Measurements from ENCODE around the gene CFAP107. TPM values are rescaled to one million over a fixed set of nuclear protein-coding genes. Genes with fewer than 3 reads are reported as not detected.
"Not testable (repeated sequence)": the region's sequence is repeated elsewhere in the genome, so short reads cannot be mapped to it uniquely, and the experiment has no call there.

The CFAP107 gene, protein sequence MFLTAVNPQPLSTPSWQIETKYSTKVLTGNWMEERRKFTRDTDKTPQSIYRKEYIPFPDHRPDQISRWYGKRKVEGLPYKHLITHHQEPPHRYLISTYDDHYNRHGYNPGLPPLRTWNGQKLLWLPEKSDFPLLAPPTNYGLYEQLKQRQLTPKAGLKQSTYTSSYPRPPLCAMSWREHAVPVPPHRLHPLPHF
- not detected for total RNA-seq

DNA sequence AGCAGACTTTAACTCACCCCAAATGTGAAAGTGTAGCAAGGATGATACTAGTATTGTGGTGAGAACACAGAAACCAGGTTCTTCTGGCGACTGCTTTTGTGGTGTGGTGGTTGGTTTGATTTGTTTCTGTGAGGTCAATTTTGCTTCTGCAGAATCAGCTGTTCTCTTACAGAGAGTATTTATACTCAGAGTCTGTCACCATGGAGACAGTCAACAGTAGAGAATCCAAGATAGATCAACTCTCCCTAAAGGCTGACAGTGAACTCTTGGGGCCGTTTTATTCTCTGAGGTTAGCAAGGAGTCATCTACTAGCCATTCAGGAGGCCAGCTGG, at the start of gene CFAP107:
Gene CFAP107 (plus strand): TSS at position 209 of the 332 bp plus-strand sequence. CDS start 231 bp downstream, outside the sequence.
- DNase-seq = no peak

DNA sequence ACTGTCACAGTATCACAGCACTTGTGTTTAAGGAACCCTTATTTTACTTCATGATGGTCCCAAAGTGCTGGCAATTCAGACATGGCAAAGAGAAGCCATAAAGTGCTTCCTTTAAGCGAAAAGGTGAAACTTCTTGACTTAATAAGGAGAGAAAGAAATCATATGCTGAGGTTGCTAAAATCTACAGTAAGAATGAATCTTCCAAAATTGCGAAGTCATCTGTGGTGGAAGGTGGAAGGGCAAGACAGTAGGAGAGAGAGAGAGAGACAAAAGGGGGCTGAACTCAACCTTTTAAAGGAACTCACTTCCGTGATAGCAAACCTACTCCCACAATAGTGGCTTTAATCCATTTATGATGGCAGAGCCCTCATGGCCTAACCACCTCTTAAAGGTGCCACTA, 49.3 kb upstream of the CFAP107 start:
- DNase-seq = no peak

DNA sequence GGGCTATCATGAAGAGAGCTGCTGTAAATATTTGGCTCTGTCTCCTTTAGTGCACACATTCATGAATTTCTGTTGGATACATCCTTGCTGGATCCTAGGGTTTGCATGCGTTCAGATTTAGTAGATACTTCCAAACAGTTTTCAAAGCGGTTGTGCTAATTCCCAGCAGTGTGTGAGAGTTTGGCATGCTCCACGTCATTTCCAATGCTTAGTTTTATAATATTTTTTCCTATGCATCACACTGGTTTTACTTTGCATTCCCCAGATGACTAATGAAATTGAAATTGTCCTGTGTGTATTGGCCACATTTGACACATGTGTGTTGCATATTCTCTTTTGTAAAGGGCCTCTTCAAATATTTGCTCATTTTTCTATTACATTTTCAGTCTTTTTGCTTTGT, 48.6 kb upstream of the CFAP107 start:
- no peak for DNase-seq

DNA sequence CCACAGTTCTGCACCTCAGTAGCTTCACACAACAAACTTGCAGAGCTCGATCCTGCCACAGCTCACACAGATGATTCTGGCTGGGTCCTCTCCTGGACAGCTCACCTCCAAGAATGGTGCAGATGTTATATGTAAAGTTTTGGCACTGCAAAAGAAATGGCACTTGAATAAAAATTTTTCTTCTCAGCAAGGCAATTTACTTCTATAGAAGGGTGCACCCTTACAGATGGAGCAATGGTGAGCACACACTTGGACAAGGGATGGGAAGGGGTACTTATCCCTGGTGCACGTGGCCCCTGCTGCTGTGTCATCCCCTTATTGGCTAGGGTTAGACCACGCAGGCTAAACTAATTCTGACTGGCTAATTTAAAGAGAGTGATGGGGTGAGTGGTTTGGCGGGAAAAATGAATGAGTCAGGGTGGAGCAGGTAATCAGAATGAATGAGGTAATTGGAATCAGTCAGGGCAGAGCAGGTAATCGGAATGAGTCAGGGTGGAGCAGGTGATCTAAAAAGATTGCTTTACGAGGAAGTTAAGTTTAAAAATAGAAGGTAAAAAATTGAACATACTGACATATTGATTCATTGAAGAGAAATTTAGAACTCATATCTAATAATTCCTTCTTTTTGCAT, 42.1 kb upstream of the CFAP107 start:
- DNase-seq = no peak

DNA sequence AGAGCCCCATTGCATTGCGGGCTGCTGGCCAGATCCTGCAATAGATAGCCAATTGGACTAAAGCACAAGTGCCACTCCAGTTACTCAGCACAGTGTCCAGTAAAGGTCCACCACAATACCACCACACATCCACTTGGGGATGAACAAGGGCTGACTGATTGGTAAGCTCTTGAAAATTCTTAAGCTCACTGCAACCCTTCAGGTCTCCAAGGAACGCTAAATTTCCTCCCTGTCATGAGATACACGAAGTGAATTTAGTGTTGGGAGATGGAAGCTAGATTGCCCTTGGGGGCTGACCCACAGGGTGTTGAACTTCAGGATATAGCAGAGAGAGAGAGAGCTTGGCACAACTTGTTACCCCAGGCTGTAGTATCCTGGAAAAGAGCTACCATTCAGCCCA, 39.9 kb upstream of the CFAP107 start:
- DNase-seq = no peak

DNA sequence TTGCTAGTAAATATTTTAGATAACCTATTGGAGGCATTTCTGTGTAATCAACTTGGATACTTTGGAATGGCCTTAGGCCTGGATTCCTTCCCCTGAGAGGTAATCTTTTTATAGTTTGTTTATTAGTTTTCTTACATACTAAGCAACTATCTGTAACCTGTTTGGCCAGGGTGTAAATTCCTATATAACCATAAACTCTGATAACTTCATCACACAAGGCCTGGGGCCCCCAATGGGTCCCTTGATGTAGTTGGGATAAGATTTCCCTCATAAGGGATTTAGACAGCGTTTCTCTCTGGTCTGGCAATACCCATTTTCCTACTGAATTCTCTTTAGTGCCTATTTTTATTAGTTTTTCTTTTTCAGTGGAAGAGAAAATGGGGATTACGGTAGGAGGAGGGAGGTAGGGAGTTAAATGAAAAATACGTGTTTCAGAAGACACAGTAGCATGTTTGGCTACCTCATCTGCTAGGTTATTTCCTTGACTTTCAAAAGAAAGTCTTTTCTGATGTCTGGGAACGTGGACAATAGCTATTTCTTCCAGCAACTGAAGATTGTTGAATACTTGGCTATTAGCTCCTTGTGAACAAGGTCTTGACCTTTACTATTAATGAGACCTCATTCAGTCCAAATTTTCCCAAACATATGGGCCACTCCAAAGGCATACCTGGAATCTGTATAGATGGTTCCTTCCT, 37.5 kb upstream of the CFAP107 start:
- DNase-seq = no peak

DNA sequence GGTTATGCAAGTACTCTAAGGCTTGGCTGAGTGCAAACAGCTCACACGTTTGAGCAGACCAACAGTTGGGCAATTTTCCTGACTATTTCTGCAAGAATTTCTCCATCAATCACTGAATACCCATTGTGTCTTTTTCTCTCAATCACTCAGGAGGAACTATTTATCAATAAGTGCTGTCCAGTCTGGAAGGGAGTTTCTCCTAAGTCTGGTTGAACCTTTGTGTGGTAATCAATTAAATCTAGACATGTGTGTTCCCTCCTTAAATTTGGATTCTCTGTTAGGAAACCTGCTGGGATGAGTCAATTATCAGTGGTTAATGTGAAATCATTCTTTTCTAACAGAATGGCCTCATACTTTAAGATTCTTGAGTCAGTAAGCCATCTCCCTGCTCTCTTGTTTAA, 36.9 kb upstream of the CFAP107 start:
- DNase-seq = no peak

- DNase-seq = no peak
Observed at GRCh38 chr1:12709696-12710095, 36.3 kb upstream of the CFAP107 start.

- no peak for DNase-seq
Observed at GRCh38 chr1:12711536-12711935, 34.5 kb upstream of the CFAP107 start.

DNA sequence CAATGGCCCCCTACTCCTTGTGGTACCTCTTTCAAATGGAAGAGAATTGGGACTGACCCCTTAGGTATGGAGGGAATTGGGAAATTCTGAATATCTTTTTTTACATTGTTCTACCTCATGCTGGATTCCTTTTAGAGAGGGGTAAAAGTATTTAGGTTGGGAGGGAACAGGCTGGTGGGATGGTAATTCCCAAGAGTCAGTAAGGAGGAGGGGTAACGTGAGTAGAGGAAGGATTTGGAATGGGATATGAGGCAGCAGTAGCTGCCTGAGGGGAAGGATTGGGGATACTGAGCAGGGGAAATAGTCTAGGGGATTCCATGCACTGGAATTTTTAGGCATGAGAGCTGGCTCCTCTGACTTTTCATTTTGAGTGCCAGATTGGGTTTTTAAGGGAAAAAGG, 33.9 kb upstream of the CFAP107 start:
- no peak for DNase-seq

- DNase-seq = no peak
Observed at GRCh38 chr1:12712929-12713328, 33.1 kb upstream of the CFAP107 start.

GRCh38 chr1:12713651-12714050, 32.3 kb upstream of the CFAP107 start:
- DNase-seq = not testable (repeated sequence)

DNA sequence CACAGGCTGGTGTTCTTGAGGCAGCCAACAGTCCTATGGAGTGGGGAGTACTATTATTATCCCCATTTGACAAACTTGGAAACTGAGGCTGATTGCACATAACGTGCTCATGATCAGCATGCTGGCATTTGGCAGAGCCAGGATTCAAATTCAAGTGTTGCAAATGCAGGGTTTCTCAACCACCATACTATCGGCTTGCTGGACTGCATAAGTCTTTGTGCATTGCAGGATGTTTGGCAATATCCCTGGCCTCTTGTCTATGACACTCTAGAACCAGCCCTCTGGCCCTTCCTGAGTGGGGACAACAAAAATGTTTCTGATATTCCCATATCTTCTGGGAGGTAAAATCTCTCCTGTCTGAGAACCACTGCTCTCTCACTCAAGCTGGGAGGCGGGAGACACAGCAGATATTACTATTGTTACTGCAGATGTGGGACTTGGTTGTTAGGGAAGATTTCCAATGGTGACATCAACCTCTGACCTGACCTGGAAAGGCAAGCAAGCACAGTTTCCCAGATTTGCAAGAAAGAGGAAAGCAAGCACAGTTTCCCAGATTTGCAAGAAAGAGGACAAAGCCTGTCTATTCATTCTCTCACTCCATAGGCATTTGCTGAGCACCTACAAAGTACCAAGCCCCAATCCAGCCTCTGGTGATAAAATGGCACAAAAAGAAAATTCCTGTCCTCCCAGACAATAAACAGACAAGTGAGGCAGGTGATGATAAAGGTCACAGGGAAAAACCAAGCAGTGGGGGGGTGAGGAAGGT, 31.1 kb upstream of the CFAP107 start:
- DNase-seq = no peak

GRCh38 chr1:12715896-12716437, 30.0 kb upstream of the CFAP107 start, which contains the start of gene AADACL3:
Gene AADACL3, plus strand, starts transcription at chr1:12716110. Its CDS starts 67 bp downstream, at chr1:12716177.
- DNase-seq = no peak

DNA sequence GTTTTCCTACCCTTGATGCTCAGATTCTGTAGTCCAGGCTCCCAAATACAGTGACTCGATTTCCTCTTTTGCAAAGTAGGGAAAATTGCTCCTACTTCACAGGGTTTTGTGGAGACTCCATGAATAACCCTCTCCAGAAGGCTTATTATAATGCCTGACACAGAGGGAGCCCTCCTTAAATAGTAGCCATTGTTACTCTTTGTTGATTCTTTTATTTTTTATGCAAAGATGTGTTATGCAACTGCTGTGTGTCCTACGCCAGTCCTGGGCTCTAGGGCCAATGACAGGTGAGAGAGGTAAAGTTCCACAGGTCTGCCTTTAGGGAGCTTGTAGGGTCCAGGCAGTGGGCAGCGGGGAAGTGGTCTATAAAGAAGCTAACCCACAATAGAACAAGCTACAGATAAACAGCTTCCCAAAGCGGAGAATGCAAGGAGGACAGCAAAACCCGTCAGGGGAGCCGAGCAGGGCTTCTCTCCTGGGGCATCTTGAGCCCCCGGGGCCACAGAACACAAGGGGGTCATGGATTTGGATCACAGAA, 28.6 kb upstream of the CFAP107 start:
- no peak for DNase-seq

DNA sequence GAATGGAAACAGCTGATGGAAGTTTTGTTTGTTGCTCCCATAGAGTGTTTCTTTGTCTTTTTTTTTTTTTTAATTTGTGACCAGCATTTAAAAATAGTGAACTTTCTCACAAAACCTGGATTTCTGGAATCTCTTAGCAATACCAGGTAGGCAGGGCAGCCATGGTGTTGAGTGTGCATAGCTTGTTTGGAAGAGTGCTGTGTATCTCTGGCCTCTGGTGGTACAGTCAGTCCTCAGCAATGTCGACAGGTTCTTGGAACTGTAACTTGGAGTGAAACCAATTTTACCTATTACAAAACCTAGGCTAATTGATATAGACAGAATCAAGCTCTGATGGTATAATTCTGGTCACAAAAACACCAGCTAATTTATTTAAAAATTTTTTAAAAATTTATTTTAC, 23.4 kb upstream of the CFAP107 start:
- DNase-seq = no peak

DNA sequence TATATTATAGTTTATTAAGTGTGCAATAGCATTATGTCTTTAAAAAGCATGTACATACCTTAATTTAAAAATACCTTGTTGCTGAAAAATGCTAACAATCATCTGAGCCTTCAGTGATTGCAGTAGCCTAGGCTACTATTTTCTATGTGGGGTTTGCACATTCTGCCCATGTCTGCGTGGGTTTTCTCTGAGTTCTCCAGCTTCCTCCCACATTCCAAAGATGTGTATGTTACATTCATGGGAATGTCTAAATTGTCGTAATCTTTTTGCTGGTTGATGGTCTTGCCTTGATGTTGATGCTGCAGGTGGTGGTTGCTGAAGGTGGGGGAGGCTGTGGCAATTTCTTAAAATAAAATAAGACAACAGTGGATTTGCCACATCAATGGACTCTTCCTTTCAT, 17.6 kb upstream of the CFAP107 start:
- DNase-seq = no peak

DNA sequence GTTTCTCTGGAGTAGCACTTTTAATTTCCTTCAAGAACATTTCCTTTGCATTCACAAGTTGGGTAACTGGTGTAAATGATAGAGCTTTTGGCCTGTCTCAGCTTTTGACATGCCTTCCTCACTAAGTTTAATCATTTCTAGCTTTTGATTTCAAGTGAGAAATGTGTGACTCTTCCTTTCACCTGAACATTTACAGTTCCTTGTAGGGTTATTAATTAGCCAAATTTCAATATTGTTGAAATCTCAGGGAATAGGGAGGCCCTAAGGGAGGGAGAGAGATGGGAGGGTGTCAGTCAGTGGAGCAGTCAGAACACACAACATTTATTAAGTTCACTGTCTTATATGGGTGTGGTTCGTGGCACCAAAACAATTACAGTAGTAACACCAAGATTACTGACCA, 15.8 kb upstream of the CFAP107 start:
- no peak for DNase-seq

- not testable (repeated sequence) for DNase-seq
Observed at GRCh38 chr1:12731084-12731483, 14.9 kb upstream of the CFAP107 start.

- DNase-seq = no peak
Observed at GRCh38 chr1:12734651-12735050, 11.3 kb upstream of the CFAP107 start.

GRCh38 chr1:12738934-12739333, 7.1 kb upstream of the CFAP107 start:
- DNase-seq = no peak

- no peak for DNase-seq
Observed at GRCh38 chr1:12739613-12740012, 6.4 kb upstream of the CFAP107 start.

DNA sequence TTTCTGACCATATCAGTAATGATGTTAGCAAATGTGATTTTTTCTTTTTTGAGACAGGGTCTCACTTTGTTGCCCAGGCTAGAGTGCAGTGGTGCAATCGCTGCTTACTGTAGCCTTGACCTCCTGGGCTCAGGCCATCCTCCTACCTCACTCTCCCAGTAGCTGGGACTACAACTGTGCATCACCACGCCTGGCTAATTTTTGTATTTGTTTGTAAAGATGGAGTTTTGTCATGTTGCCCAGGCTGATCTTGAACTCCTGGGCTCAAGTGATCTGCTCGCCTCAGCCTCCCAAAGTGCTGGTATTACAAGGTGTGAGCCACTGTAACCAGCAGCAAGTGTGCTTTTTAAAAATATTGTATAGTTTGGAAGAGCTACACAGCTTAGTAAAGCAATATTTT, 4.1 kb upstream of the CFAP107 start:
- DNase-seq = no peak
